GM12891 (cell line): ENCODE results near the gene RNU7-1.
A peak's percentile ranks its signal among the peaks of the same experiment; 100 is the strongest.

Experiments used
- PAX5 ChIP-seq: IDR thresholded peaks from 2 replicates; pipeline ENCODE4 v1.6.1; 2011; ENCODE audit warnings: low read length, moderate library complexity, mild to moderate bottlenecking; ENCODE audit not compliant: insufficient read depth, severe bottlenecking
- POLR2A ChIP-seq: IDR thresholded peaks from 2 replicates; pipeline ENCODE4 v1.6.1; 2011; ENCODE audit warnings: low read depth, low read length, control low read depth
- POLR2AphosphoS5 ChIP-seq: IDR thresholded peaks from 2 replicates; pipeline ENCODE4 v1.6.1; 2011; ENCODE audit warnings: low read depth, low read length, control low read depth
- POU2F2 ChIP-seq: IDR thresholded peaks from 2 replicates; pipeline ENCODE4 v1.6.1; 2011; ENCODE audit warnings: low read depth, mild to moderate bottlenecking, control low read depth, low read length, moderate library complexity
- SPI1 ChIP-seq: IDR thresholded peaks from 2 replicates; pipeline ENCODE4 v1.6.1; 2011; ENCODE audit warnings: low read depth, low read length, control low read depth
- TAF1 ChIP-seq: IDR thresholded peaks from 2 replicates; pipeline ENCODE4 v1.6.1; 2011; ENCODE audit warnings: low read depth, low read length, control low read depth

- TF ChIP-seq POLR2A = peak; percentile 53
- peak; percentile 75 for TF ChIP-seq POLR2AphosphoS5
- TF ChIP-seq TAF1 = peak; percentile 81
- TF ChIP-seq SPI1 = peak; percentile 56
- no peak for TF ChIP-seq PAX5
- 0 out of 2 replicates have a peak, but pooled peaks have one; percentile 33 for TF ChIP-seq POU2F2
Measured at GRCh38 chr12:6950811-6951540, 7.4 kb downstream of the RNU7-1 start, which contains the start of gene PTPN6.
